H9 (cell line): ENCODE data around the gene FAM149A. TPM values are rescaled to one million over a fixed set of nuclear protein-coding genes. Genes with fewer than 3 reads are reported as not detected.

Experiments used
- DNase-seq: peaks from one replicate; pipeline ENCODE4 v3.0.0-alpha.2; 2017
- H2AFZ ChIP-seq: one replicate; pipeline ENCODE4 v1.6.1; 2013; ENCODE audit warnings: mild to moderate bottlenecking, low read length, control low read depth, moderate library complexity
- H2AK5ac ChIP-seq: 2 replicates; pipeline ENCODE4 v1.6.1; 2013; ENCODE audit warnings: low read length, control low read depth, mixed read lengths; ENCODE audit not compliant: insufficient read length
- H2BK120ac ChIP-seq: one replicate; pipeline ENCODE4 v1.6.1; 2013; ENCODE audit warnings: low read depth, mild to moderate bottlenecking, low read length, control low read depth, inconsistent platforms; ENCODE audit not compliant: poor library complexity, severe bottlenecking
- H2BK12ac ChIP-seq: 2 replicates; pipeline ENCODE4 v1.6.1; 2013; ENCODE audit warnings: low read length, control low read depth, mixed read lengths, low read depth; ENCODE audit not compliant: insufficient read length
- H2BK15ac ChIP-seq: 2 replicates; pipeline ENCODE4 v1.6.1; 2013; ENCODE audit warnings: low read depth, low read length, control low read depth
- H2BK20ac ChIP-seq: one replicate; pipeline ENCODE4 v1.6.1; 2013; ENCODE audit warnings: low read depth, mild to moderate bottlenecking, low read length, control low read depth, inconsistent platforms; ENCODE audit not compliant: poor library complexity, severe bottlenecking
- H2BK5ac ChIP-seq: 2 replicates; pipeline ENCODE4 v1.6.1; 2013; ENCODE audit warnings: low read length, control low read depth, mixed read lengths; ENCODE audit not compliant: insufficient read length
- H3K14ac ChIP-seq: 2 replicates; pipeline ENCODE4 v1.6.1; 2013; ENCODE audit warnings: low read length, control low read depth; ENCODE audit not compliant: insufficient read depth
- H3K18ac ChIP-seq: 2 replicates; pipeline ENCODE4 v1.6.1; 2013; ENCODE audit warnings: low read depth, mild to moderate bottlenecking, mixed read lengths, low read length, control low read depth; ENCODE audit not compliant: insufficient read length
- H3K23ac ChIP-seq: 2 replicates; pipeline ENCODE4 v1.6.1; 2013; ENCODE audit warnings: low read length, control low read depth, mixed read lengths, low read depth; ENCODE audit not compliant: insufficient read length
- H3K23me2 ChIP-seq: 2 replicates; pipeline ENCODE4 v1.6.1; 2013; ENCODE audit warnings: low read depth, mild to moderate bottlenecking, mixed read lengths, low read length, control low read depth; ENCODE audit not compliant: insufficient read length, poor library complexity, severe bottlenecking
- H3K27ac ChIP-seq: 2 replicates; pipeline ENCODE4 v1.5.1; 2013; ENCODE audit warnings: low read length, control low read depth, mixed read lengths, low read depth; ENCODE audit not compliant: insufficient read length
- H3K27me3 ChIP-seq: 2 replicates; pipeline ENCODE4 v1.6.1; 2013; ENCODE audit warnings: low read length, control low read depth, inconsistent platforms; ENCODE audit not compliant: insufficient read depth
- H3K4ac ChIP-seq: 2 replicates; pipeline ENCODE4 v1.6.1; 2013; ENCODE audit warnings: low read depth, mild to moderate bottlenecking, control low read depth, inconsistent platforms, low read length, moderate library complexity
- H3K4me1 ChIP-seq: 2 replicates; pipeline ENCODE4 v1.6.1; 2013; ENCODE audit warnings: low read length, control low read depth, inconsistent platforms; ENCODE audit not compliant: insufficient read depth
- H3K4me2 ChIP-seq: 2 replicates; pipeline ENCODE4 v1.6.1; 2013; ENCODE audit warnings: low read length, control low read depth, mixed read lengths; ENCODE audit not compliant: insufficient read length, insufficient read depth
- H3K56ac ChIP-seq: 2 replicates; pipeline ENCODE4 v1.6.1; 2013; ENCODE audit warnings: low read depth, mild to moderate bottlenecking, mixed read lengths, low read length, control low read depth; ENCODE audit not compliant: insufficient read length
- H3K79me1 ChIP-seq: 2 replicates; pipeline ENCODE4 v1.6.1; 2013; ENCODE audit warnings: low read depth, mild to moderate bottlenecking, moderate library complexity, low read length, control low read depth, inconsistent platforms; ENCODE audit not compliant: insufficient read depth, poor library complexity, severe bottlenecking
- H3K79me2 ChIP-seq: 2 replicates; pipeline ENCODE4 v1.6.1; 2013; ENCODE audit warnings: low read length, control low read depth, inconsistent platforms; ENCODE audit not compliant: insufficient read depth
- H3K9ac ChIP-seq: 2 replicates; pipeline ENCODE4 v1.6.1; 2013; ENCODE audit warnings: low read length, control low read depth, mixed read lengths; ENCODE audit not compliant: insufficient read length; ENCODE audit errors: extremely low read depth
- H3K9me3 ChIP-seq: one replicate; pipeline ENCODE4 v1.6.1; 2013; ENCODE audit warnings: low read depth, low read length, inconsistent platforms; ENCODE audit not compliant: control insufficient read depth
- H3T11ph ChIP-seq: one replicate; pipeline ENCODE4 v1.6.1; 2013; ENCODE audit warnings: mild to moderate bottlenecking, low read length, control low read depth, inconsistent platforms
- H4K20me1 ChIP-seq: one replicate; pipeline ENCODE4 v1.6.1; 2013; ENCODE audit not compliant: control insufficient read depth, insufficient read length, insufficient read depth
- H4K5ac ChIP-seq: 2 replicates; pipeline ENCODE4 v1.6.1; 2013; ENCODE audit warnings: low read depth, mild to moderate bottlenecking, mixed read lengths, low read length, control low read depth; ENCODE audit not compliant: insufficient read length
- H4K8ac ChIP-seq: replicated peaks from 2 replicates; pipeline ENCODE4 v1.6.1; 2013; ENCODE audit warnings: low read length, control low read depth, mixed read lengths, low read depth; ENCODE audit not compliant: insufficient read length
- H4K91ac ChIP-seq: 2 replicates; pipeline ENCODE4 v1.6.1; 2013; ENCODE audit warnings: low read depth, mild to moderate bottlenecking, moderate library complexity, mixed read lengths, low read length, control low read depth; ENCODE audit not compliant: insufficient read length
- H3K27ac Mint-ChIP-seq, 3 experiments: 2 replicates in 2 of 3; 3 replicates in 1 of 3; pipeline ENCODE4 v1.8.0; 2020 to 2021; ENCODE audit warnings: mixed read lengths in 3 of 3, mild to moderate bottlenecking in 1 of 3, moderate library complexity in 1 of 3
- H3K27me3 Mint-ChIP-seq: 2 replicates; pipeline ENCODE4 v1.8.0; 2021; ENCODE audit warnings: low read depth, mild to moderate bottlenecking, moderate library complexity, mixed read lengths
- H3K36me3 Mint-ChIP-seq, 3 experiments: 2 replicates in 2 of 3; 3 replicates in 1 of 3; pipeline ENCODE4 v1.8.0; 2020 to 2021; ENCODE audit warnings: low read depth in 3 of 3, mixed read lengths in 3 of 3; ENCODE audit not compliant: insufficient read depth in 1 of 3
- H3K4me1 Mint-ChIP-seq, 2 experiments: 2 replicates each; pipeline ENCODE4 v1.8.0; 2020; ENCODE audit warnings: mixed read lengths in 2 of 2
- H3K4me3 Mint-ChIP-seq, 2 experiments: 2 replicates in 1 of 2; 3 replicates in 1 of 2; pipeline ENCODE4 v1.8.0; 2020 to 2021; ENCODE audit warnings: mild to moderate bottlenecking in 2 of 2, mixed read lengths in 2 of 2, moderate library complexity in 1 of 2
- H3K9me3 Mint-ChIP-seq, 2 experiments: 2 replicates in 1 of 2; 3 replicates in 1 of 2; pipeline ENCODE4 v1.8.0; 2020; ENCODE audit warnings: mild to moderate bottlenecking in 2 of 2, mixed read lengths in 2 of 2, moderate library complexity in 1 of 2
- CTCF ChIP-seq: fragments of 200-600 bp; sonication (generic); conservative IDR thresholded peaks from 3 replicates; pipeline ENCODE4 v1.8.0; 2021; ENCODE audit warnings: antibody characterized with exemption, mild to moderate bottlenecking
- WGBS: extraction: QIAGEN DNeasy Blood & Tissue Kit; methylation state at CpG from one replicate; pipeline ENCODE4 v1.1.7; 2013; ENCODE audit warnings: missing lambda C conversion rate, low lambda C conversion rate, mixed read lengths; ENCODE audit not compliant: insufficient read length; ENCODE audit errors: extremely low coverage; 5-methylcytosine and 5-hydroxymethylcytosine counted together
- total RNA-seq: library from RNA; stranded (reverse); gene quantifications from 2 replicates; pipeline ENCODE4 v1.2.1, GENCODE V29; 2021

The FAM149A gene
- total RNA-seq, 1 experiment from 2014 or later, result 5.9 TPM

GRCh38 chr4:186069729-186070128 lies 34.8 kb upstream of the FAM149A start:
- no peak overlapping the region for H4K5ac ChIP-seq
- H3K14ac ChIP-seq, result no peak overlapping the region
- H4K8ac ChIP-seq, result no peak overlapping the region
- H3K79me2 ChIP-seq, result no peaks in the 10 kb centered on the region
- H3K27ac ChIP-seq, result no peak overlapping the region
- H3K27me3 ChIP-seq, result no peaks in the 10 kb centered on the region
- no peak overlapping the region for H2BK120ac ChIP-seq
- Mint-ChIP-seq H3K36me3 (no peaks in the 10 kb centered on the region), H3K27me3 (no peaks in the 10 kb centered on the region), H3K27ac (no peak overlapping the region), H3K4me1 (peaks cover 11 to 20% of the 10 kb centered on the region in 2 experiments), H3K4me3 (no peak overlapping the region), H3K9me3 (no peaks in the 10 kb centered on the region)
- H3T11ph ChIP-seq, result no peak overlapping the region
- H2BK5ac ChIP-seq, result no peak overlapping the region
- TF ChIP-seq CTCF, result no peak
- H3K23me2 ChIP-seq, result no peaks in the 10 kb centered on the region
- H2AK5ac ChIP-seq, result no peak overlapping the region
- no peaks in the 10 kb centered on the region for H3K79me1 ChIP-seq
- no peaks in the 10 kb centered on the region for H4K20me1 ChIP-seq
- H3K56ac ChIP-seq, result no peak overlapping the region
- H4K91ac ChIP-seq, result no peak overlapping the region
- H3K9me3 ChIP-seq, result no peaks in the 10 kb centered on the region
- no peak for DNase-seq
- 100% methylated on average over 1 of the region's 4 CpGs for WGBS
- peaks cover 2% of the 10 kb centered on the region; the same call in 1 of the 2 replicates for H3K4me1 ChIP-seq
- H2BK15ac ChIP-seq, result no peak overlapping the region
- no peak overlapping the region for H3K4me2 ChIP-seq
- no peak overlapping the region for H3K4ac ChIP-seq
- H2BK20ac ChIP-seq, result no peak overlapping the region
- no peak overlapping the region for H3K9ac ChIP-seq
- no peak overlapping the region for H2BK12ac ChIP-seq
- no peak overlapping the region for H3K18ac ChIP-seq
- no peak overlapping the region for H2AFZ ChIP-seq
- H3K23ac ChIP-seq, result no peak overlapping the region
